ENCODE results near the gene RBM19.

The RBM19 gene

GRCh38 chr12:113955109-113955970, 10.8 kb downstream of the RBM19 start:
- no peak for DNase-seq

- no peak for DNase-seq
These were observed 11.6 kb downstream of the RBM19 start for GRCh38 chr12:113954547-113954946.

- DNase-seq = no peak
These were observed 15.3 kb downstream of the RBM19 start for GRCh38 chr12:113950873-113951272.

- DNase-seq = no peak
These were observed 16.5 kb downstream of the RBM19 start for GRCh38 chr12:113949321-113950305.

- DNase-seq = no peak
These were observed 17.8 kb downstream of the RBM19 start for GRCh38 chr12:113948151-113948914.

- DNase-seq = no peak
These were observed 19.9 kb downstream of the RBM19 start for GRCh38 chr12:113946175-113946574.

- no peak for DNase-seq
These were observed 20.7 kb downstream of the RBM19 start for GRCh38 chr12:113945174-113946173.

- no peak for DNase-seq
These were observed 23.9 kb downstream of the RBM19 start for GRCh38 chr12:113942209-113942608.

- DNase-seq = no peak
These were observed 25.0 kb downstream of the RBM19 start for GRCh38 chr12:113941208-113941486.

GRCh38 chr12:113940357-113941207, 25.5 kb downstream of the RBM19 start:
- no peak for DNase-seq

- DNase-seq = no peak
These were observed 26.3 kb downstream of the RBM19 start for GRCh38 chr12:113939867-113940266.

- no peak for DNase-seq
These were observed 27.7 kb downstream of the RBM19 start for GRCh38 chr12:113938471-113938870.

- no peak for DNase-seq
These were observed 29.7 kb downstream of the RBM19 start for GRCh38 chr12:113936460-113936859.

GRCh38 chr12:113935459-113935858, 30.7 kb downstream of the RBM19 start:
- no peak for DNase-seq

GRCh38 chr12:113934946-113935345, 31.2 kb downstream of the RBM19 start:
- DNase-seq = no peak

- DNase-seq = no peak
These were observed 31.9 kb downstream of the RBM19 start for GRCh38 chr12:113934060-113934814.

GRCh38 chr12:113933201-113933786, 32.8 kb downstream of the RBM19 start:
- no peak for DNase-seq

GRCh38 chr12:113932381-113933196, 33.5 kb downstream of the RBM19 start:
- DNase-seq = no peak

GRCh38 chr12:113931517-113931916, 34.6 kb downstream of the RBM19 start:
- no peak for DNase-seq
